Mucosa of rectum (tissue), 2 donors: ENCODE results near the gene THSD4.

Experiments used
- H3K27ac ChIP-seq, 2 donors: one replicate each; pipeline ENCODE4 v1.7.0; 2013; ENCODE audit warnings: inconsistent platforms in 2 of 2, low read depth in 2 of 2, low read length in 2 of 2
- H3K27me3 ChIP-seq, 2 donors: one replicate each; pipeline ENCODE4 v1.7.0; 2013; ENCODE audit warnings: low read length in 2 of 2; ENCODE audit not compliant: control insufficient read depth in 2 of 2, insufficient read depth in 2 of 2
- H3K36me3 ChIP-seq, 2 donors: one replicate each; pipeline ENCODE4 v1.7.0; 2013; ENCODE audit warnings: low read length in 2 of 2; ENCODE audit not compliant: control insufficient read depth in 2 of 2, insufficient read depth in 2 of 2
- H3K4me1 ChIP-seq, 2 donors: one replicate each; pipeline ENCODE4 v1.7.0; 2013; ENCODE audit warnings: low read length in 2 of 2, mild to moderate bottlenecking in 1 of 2; ENCODE audit not compliant: control insufficient read depth in 2 of 2, insufficient read depth in 2 of 2
- H3K4me3 ChIP-seq, 2 donors: one replicate each; pipeline ENCODE4 v1.7.0; 2013; ENCODE audit warnings: low read length in 2 of 2
- H3K9ac ChIP-seq, 2 donors: one replicate each; pipeline ENCODE4 v1.7.0; 2013; ENCODE audit warnings: low read length in 2 of 2, low read depth in 1 of 2, mild to moderate bottlenecking in 1 of 2
- H3K9me3 ChIP-seq, 2 donors: one replicate each; pipeline ENCODE4 v1.7.0; 2013; ENCODE audit warnings: low read length in 2 of 2; ENCODE audit not compliant: control insufficient read depth in 2 of 2
- donor health status: healthy.
- donor health status: Normal muscosa, but diverticular disease.

THSD4 gene

DNA sequence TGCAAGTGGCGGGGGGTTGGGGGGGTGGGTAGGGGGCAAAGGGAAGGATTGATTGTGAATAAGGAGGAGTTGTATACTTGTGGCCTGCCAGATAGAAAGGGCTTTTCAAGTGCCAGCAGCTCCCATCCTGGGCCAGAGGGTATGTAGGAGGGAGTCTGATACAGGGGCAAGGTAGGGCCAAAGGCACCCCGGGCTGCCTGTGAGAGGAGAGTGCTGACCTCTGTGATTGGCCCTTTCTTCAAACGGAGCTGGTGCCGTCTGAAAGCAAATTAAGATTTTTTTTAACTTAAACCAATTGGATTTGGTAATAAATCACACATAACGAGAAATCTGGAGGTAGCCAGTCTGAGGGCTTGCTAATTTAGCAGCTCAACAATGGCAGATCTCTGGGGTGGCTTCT, 229.9 kb downstream of the THSD4 start:
- Histone ChIP-seq H3K4me3 (no peak overlapping the region), H3K27me3 (no peaks in the 10 kb centered on the region), H3K9ac (no peak overlapping the region), H3K9me3 (no peaks in the 10 kb centered on the region), H3K4me1 (no peaks in the 10 kb centered on the region), H3K36me3 (no peaks in the 10 kb centered on the region), H3K27ac (no peak overlapping the region)

- peaks cover 0 to under 1% of the 10 kb centered on the region in 2 donors for H3K36me3 ChIP-seq
- H3K4me1 ChIP-seq, result no peaks in the 10 kb centered on the region
- no peak overlapping the region for H3K9ac ChIP-seq
- no peaks in the 10 kb centered on the region for H3K27me3 ChIP-seq
- no peaks in the 10 kb centered on the region for H3K9me3 ChIP-seq
- no peak overlapping the region for H3K4me3 ChIP-seq
- H3K27ac ChIP-seq, result no peak overlapping the region
Measured at GRCh38 chr15:71346464-71346863, 231.2 kb downstream of the THSD4 start.

DNA sequence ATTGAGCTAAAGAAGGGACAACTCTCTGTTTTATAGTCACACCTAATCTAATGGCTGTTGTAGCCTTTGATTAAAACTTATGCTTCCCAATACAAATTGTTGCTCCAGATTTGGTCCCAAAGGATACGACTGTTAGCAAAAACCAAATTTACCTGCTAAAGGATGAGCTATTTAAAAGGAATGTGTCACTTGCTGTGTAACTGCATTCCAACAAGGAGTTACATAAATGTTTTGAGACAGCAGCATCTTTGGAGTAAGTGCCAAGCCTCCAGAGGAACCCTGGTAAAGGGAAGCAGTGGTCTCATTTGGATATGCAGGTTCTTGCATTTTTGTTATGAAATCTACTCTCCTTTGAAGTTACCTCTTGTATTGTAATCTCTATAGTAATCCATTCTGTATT, 233.3 kb downstream of the THSD4 start:
- Histone ChIP-seq H3K27ac (no peak overlapping the region), H3K4me1 (no peaks in the 10 kb centered on the region), H3K27me3 (no peaks in the 10 kb centered on the region), H3K9ac (no peak overlapping the region), H3K36me3 (peaks cover 0 to 6% of the 10 kb centered on the region in 2 donors), H3K4me3 (no peak overlapping the region), H3K9me3 (no peaks in the 10 kb centered on the region)

- H3K4me1 ChIP-seq, result no peaks in the 10 kb centered on the region
- H3K36me3 ChIP-seq, result peaks cover 0 to 6% of the 10 kb centered on the region in 2 donors
- H3K9ac ChIP-seq, result no peak overlapping the region
- no peaks in the 10 kb centered on the region for H3K27me3 ChIP-seq
- H3K4me3 ChIP-seq, result no peak overlapping the region
- H3K9me3 ChIP-seq, result no peaks in the 10 kb centered on the region
- H3K27ac ChIP-seq, result no peak overlapping the region
Measured at GRCh38 chr15:71349336-71349735, 234.1 kb downstream of the THSD4 start.

GRCh38 chr15:71349736-71350526, 234.7 kb downstream of the THSD4 start:
- Histone ChIP-seq H3K9ac (no peak overlapping the region), H3K27ac (no peak overlapping the region), H3K4me1 (no peaks in the 10 kb centered on the region)

DNA sequence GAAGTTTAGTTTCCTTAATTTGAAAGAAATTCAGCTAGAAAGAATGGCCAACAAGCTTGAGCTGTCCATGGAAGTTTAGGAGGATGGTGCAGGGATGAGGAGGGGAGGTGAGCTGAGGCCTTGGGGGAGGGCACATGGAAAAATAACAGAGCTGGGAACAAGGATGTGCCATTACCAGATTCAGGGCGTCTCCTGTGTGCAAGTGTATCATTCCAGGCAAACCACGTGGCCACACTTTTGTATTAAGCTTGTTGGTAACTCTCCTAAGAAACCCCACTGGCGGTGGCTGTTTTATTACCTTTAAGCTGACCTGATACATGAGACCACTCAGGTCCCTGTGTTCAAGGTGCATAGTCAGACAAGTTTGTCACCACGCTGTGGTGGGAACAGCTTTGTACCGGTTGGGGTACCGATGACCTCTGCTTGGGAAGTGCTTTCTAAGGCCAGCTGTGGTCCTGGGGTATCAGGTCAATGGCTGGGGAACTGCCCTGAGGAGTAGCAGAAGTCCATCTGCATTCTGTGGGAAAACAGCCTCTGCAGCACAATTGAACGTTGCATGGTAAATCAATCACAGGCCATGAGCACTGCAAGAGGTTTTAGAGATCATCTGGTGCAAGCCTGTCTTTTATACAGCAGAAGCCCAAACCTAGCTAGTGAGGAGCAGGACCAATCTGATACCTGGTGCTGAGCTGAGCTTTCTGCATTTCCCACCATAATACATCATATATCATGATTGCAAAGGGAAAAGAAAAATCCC, 235.5 kb downstream of the THSD4 start:
- no peaks in the 10 kb centered on the region for H3K27me3 ChIP-seq
- H3K36me3 ChIP-seq, result peaks cover 0 to 6% of the 10 kb centered on the region in 2 donors
- no peak overlapping the region for H3K9ac ChIP-seq
- no peaks in the 10 kb centered on the region for H3K9me3 ChIP-seq
- H3K4me3 ChIP-seq, result no peak overlapping the region
- H3K4me1 ChIP-seq, result peaks cover 0 to 5% of the 10 kb centered on the region in 2 donors
- H3K27ac ChIP-seq, result no peak overlapping the region

More at GRCh38 chr15:71349736-71350526, 234.7 kb downstream of the THSD4 start:
- no peaks in the 10 kb centered on the region for H3K27me3 ChIP-seq
- H3K4me3 ChIP-seq, result no peak overlapping the region
- H3K36me3 ChIP-seq, result peaks cover 0 to 6% of the 10 kb centered on the region in 2 donors
- H3K9me3 ChIP-seq, result no peaks in the 10 kb centered on the region

DNA sequence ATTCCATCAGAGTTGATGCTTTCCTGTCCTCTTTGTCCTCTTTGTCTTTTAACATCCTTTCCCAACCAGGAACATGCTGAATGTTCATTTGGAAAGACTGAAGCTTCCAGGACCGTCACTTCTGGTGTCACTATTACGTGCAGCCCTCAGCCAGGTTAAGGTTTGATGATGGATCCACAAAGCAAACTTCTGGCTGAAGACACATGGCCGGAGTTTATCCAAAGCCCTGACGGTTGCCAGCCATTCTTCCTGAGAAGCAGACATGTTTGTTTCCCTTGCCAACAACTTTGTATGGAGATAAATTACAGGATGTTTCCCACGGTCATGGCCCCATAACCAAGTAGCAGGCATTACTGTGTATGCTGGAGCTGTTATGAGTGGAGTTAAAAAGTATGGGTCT, 236.9 kb downstream of the THSD4 start:
- no peak overlapping the region for H3K4me3 ChIP-seq
- peaks cover under 1 to 10% of the 10 kb centered on the region in 2 donors for H3K4me1 ChIP-seq
- H3K9me3 ChIP-seq, result no peaks in the 10 kb centered on the region
- no peak overlapping the region for H3K9ac ChIP-seq
- peaks cover 0 to 6% of the 10 kb centered on the region in 2 donors for H3K36me3 ChIP-seq
- no peak overlapping the region for H3K27ac ChIP-seq
- H3K27me3 ChIP-seq, result no peaks in the 10 kb centered on the region

- Histone ChIP-seq H3K4me3 (no peak overlapping the region), H3K4me1 (peaks cover 6 to 16% of the 10 kb centered on the region in 2 donors), H3K27ac (peak overlapping the region in 1 of 2 donors; percentile 6), H3K36me3 (peaks cover 0 to 6% of the 10 kb centered on the region in 2 donors), H3K9me3 (no peaks in the 10 kb centered on the region), H3K9ac (no peak overlapping the region), H3K27me3 (no peaks in the 10 kb centered on the region)
Measured at GRCh38 chr15:71352765-71353164, 237.5 kb downstream of the THSD4 start.

DNA sequence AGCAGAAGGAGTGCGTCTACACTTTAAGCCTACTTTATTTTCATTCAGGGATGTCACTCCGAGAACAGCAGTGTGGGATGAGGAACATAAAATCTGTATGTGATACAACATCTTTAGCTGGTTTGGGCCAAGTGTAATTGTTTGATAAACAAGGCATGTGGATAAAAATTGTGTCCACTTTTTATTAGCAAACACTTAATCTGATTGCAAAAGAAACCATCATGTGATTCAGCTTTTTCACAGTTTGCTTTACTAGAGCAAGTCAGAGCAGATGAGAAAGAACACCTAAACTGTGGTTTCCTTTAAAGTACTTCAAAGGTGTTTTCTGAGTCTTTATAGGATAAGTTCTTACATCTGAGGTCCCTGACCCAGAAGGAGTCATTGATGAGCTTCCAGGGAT, 237.9 kb downstream of the THSD4 start:
- Histone ChIP-seq H3K9ac (no peak overlapping the region), H3K27me3 (no peaks in the 10 kb centered on the region), H3K27ac (peak overlapping the region in 1 of 2 donors; percentile 14), H3K4me3 (no peak overlapping the region), H3K36me3 (peaks cover 0 to 6% of the 10 kb centered on the region in 2 donors), H3K4me1 (peaks cover 6 to 20% of the 10 kb centered on the region in 2 donors), H3K9me3 (no peaks in the 10 kb centered on the region)

GRCh38 chr15:71355268-71355667, 240.0 kb downstream of the THSD4 start:
- peaks cover 6 to 20% of the 10 kb centered on the region in 2 donors for H3K4me1 ChIP-seq
- H3K9me3 ChIP-seq, result no peaks in the 10 kb centered on the region
- no peaks in the 10 kb centered on the region for H3K27me3 ChIP-seq
- H3K4me3 ChIP-seq, result no peak overlapping the region
- H3K9ac ChIP-seq, result no peak overlapping the region
- peaks cover 0 to 6% of the 10 kb centered on the region in 2 donors for H3K36me3 ChIP-seq
- no peak overlapping the region for H3K27ac ChIP-seq
